ENCODE measurements around the gene PPP1R9A. TPM values are rescaled to one million over a fixed set of nuclear protein-coding genes. Genes with fewer than 3 reads are reported as not detected.

PPP1R9A gene
- total RNA-seq, 4 donors from 2014 or later = 15.7 to 37.6 (median 27.6) TPM

DNA sequence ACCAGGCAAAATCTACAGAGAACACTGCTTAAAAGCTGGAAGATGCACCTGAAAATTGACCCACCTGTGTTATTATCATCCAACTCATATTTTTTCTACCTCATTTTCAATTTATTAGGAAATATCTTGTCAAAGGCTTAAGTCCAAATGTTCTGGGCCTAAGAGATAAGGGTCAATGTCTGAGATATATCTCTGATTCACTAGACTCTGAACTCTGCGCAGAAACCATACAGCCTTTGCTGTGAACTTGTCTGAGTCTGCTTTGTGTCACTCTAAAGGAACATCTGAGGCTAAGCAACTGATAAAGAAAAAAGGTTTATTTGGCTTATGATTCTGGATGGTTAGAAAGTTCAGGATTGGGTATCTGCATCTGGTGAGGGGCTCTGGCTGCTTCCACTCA lies 413.3 kb downstream of the PPP1R9A start:
- H3K4me3 ChIP-seq = no peak overlapping the region
- H3K27me3 ChIP-seq = peaks cover 0 to 9% of the 10 kb centered on the region in 2 donors
- H3K9me3 ChIP-seq = no peaks in the 10 kb centered on the region
- H3K4me1 ChIP-seq = no peaks in the 10 kb centered on the region
- WGBS, 2 donors = 97 to 100% methylated on average over 1 of the region's 1 CpG
- H3K27ac ChIP-seq = no peak overlapping the region
- no peaks in the 10 kb centered on the region for H3K36me3 ChIP-seq
- TF ChIP-seq EP300 (IDR thresholded peaks at IDR 0.05) = no peak
- TF ChIP-seq POLR2A (IDR thresholded peaks at IDR 0.05) = no peak
- TF ChIP-seq, protein P1, sequence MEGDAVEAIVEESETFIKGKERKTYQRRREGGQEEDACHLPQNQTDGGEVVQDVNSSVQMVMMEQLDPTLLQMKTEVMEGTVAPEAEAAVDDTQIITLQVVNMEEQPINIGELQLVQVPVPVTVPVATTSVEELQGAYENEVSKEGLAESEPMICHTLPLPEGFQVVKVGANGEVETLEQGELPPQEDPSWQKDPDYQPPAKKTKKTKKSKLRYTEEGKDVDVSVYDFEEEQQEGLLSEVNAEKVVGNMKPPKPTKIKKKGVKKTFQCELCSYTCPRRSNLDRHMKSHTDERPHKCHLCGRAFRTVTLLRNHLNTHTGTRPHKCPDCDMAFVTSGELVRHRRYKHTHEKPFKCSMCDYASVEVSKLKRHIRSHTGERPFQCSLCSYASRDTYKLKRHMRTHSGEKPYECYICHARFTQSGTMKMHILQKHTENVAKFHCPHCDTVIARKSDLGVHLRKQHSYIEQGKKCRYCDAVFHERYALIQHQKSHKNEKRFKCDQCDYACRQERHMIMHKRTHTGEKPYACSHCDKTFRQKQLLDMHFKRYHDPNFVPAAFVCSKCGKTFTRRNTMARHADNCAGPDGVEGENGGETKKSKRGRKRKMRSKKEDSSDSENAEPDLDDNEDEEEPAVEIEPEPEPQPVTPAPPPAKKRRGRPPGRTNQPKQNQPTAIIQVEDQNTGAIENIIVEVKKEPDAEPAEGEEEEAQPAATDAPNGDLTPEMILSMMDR (IDR thresholded peaks at IDR 0.05) = no peak
- DNase-seq (ENCODE audit: low spot score in 2 of 2) = no peak

DNA sequence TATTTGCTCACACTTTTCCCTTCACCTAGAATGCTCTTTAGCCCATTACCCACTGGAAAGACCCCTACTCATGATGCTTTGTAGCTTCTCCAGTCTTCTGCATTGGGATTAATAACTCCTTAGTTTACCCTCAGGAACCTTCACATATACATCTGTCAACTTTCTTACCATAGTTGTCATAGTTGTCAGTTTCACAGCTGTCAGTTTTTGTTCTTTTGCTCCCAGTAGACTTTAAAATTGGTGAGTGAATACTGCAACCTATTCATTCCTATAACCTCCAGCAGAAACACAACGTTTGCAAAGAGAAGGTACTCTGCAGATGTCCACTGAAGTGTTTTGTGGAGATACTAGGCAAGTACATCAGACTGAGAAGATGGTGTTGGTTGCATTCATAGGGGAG lies 414.3 kb downstream of the PPP1R9A start:
- H3K4me1 ChIP-seq = no peaks in the 10 kb centered on the region
- H3K9me3 ChIP-seq = no peaks in the 10 kb centered on the region
- 54 to 84% methylated on average over 1 of the region's 1 CpG for WGBS, 2 donors
- no peak for DNase-seq (ENCODE audit: low spot score in 2 of 2)
- TF ChIP-seq POLR2A (IDR thresholded peaks at IDR 0.05) (no peak), EP300 (IDR thresholded peaks at IDR 0.05) (no peak)
- TF ChIP-seq, protein P1 (IDR thresholded peaks at IDR 0.05) = no peak
- no peak overlapping the region for H3K4me3 ChIP-seq
- no peak overlapping the region for H3K27ac ChIP-seq
- peaks cover 0 to 9% of the 10 kb centered on the region in 2 donors for H3K27me3 ChIP-seq
- H3K36me3 ChIP-seq = no peaks in the 10 kb centered on the region

DNA sequence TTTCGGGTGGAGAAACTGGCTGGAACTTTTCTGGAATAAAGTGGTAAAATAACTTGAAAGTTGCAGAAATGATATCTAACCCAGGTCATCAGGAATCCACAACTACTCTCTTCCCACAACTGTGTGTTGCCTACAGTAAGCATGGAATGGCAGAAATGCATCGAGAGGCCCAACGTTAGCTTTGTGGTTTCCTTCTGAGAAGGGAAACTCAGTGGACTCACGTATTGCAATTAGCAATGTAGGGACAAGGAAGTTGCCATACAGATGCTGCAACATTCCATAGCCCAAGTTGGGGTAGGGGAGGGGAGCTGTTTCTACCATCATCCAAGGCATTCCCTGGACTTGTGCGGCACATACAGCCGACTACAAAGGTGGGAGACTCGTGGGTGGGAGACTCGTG lies 415.0 kb downstream of the PPP1R9A start:
- TF ChIP-seq POLR2A (IDR thresholded peaks at IDR 0.05) (no peak), EP300 (IDR thresholded peaks at IDR 0.05) (no peak)
- TF ChIP-seq, protein P1 (IDR thresholded peaks at IDR 0.05) = no peak
- peaks cover 0 to 9% of the 10 kb centered on the region in 2 donors for H3K27me3 ChIP-seq
- no peak overlapping the region for H3K27ac ChIP-seq
- H3K4me3 ChIP-seq = no peak overlapping the region
- H3K9me3 ChIP-seq = no peaks in the 10 kb centered on the region
- H3K36me3 ChIP-seq = no peaks in the 10 kb centered on the region
- H3K4me1 ChIP-seq = no peaks in the 10 kb centered on the region
- 79 to 81% methylated on average over 8 of the region's 8 CpGs for WGBS, 2 donors
- DNase-seq (ENCODE audit: low spot score in 2 of 2) = no peak

DNA sequence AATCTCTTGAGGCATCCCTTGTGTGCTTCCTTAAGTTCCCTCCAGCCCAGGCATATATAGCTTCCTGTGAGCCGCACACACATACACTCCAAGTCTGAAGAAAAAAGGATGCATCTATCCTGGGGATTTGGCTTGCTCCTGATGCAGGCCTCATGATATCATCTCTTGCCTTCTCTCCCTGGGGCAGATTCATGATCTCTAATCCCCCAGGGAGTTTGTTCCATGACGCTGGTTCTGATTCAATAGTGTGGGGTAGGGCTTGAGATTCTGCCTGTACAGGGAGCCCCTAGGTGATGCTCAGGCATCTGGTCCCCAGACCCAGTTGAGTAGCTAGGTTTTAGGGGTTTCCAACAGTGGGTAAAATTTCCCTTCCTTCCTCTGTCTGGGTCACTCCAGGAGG lies 415.5 kb downstream of the PPP1R9A start:
- Histone ChIP-seq H3K27me3 (peaks cover 0 to 9% of the 10 kb centered on the region in 2 donors), H3K9me3 (no peaks in the 10 kb centered on the region), H3K27ac (no peak overlapping the region), H3K4me3 (no peak overlapping the region), H3K4me1 (no peaks in the 10 kb centered on the region), H3K36me3 (no peaks in the 10 kb centered on the region)
- WGBS, 2 donors = 47 to 71% methylated on average over 2 of the region's 2 CpGs
- no peak for DNase-seq (ENCODE audit: low spot score in 2 of 2)
- TF ChIP-seq EP300 (IDR thresholded peaks at IDR 0.05) (no peak), POLR2A (IDR thresholded peaks at IDR 0.05) (no peak)
- TF ChIP-seq, protein P1 (IDR thresholded peaks at IDR 0.05) = no peak

DNA sequence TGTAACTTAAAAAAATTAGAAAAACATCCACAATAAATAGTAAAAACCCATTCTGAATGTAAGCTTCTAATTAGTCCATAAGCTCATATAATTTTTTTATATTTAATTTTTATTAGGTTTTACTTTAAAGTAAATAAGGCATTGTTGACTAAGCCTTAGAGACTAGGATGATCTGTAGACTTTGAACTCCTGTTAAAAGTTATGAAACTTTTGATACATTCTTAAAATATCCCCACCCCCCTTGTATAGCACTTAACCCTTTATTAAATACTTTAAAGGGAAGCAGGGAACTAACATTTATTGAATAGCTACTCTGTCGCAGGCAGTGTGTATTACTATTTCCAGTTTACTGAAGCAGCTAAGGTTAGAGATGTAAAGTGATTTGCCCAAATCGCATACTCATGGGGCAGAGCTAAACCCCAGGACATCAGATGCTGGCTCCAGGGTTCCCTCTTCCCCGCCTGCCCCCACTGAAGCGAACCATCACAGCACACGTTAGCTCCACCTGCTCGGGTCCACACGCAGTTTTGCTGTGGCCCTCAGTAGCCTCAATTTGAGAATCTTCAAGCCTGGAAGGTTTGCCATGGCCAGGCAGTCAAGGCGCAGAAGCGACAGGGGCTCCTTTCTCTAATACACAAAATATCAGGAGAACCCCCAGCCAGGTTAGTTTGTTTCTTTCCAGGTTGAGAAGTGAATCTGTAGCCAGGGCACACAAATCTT lies 416.2 kb downstream of the PPP1R9A start:
- no peak for DNase-seq (ENCODE audit: low spot score in 2 of 2)
- Histone ChIP-seq H3K4me3 (no peak overlapping the region), H3K4me1 (no peaks in the 10 kb centered on the region), H3K36me3 (no peaks in the 10 kb centered on the region), H3K9me3 (no peaks in the 10 kb centered on the region), H3K27ac (no peak overlapping the region), H3K27me3 (peaks cover 0 to 9% of the 10 kb centered on the region in 2 donors)
- 87% methylated on average over 9 of the region's 9 CpGs for WGBS, 2 donors
- TF ChIP-seq, protein P1 (IDR thresholded peaks at IDR 0.05) = no peak
- TF ChIP-seq EP300 (IDR thresholded peaks at IDR 0.05) = no peak
- no peak for TF ChIP-seq POLR2A (IDR thresholded peaks at IDR 0.05)

Measured in tibial nerve (tissue), 4 donors.